Astrocyte of the cerebellum (primary cell): Measurements from ENCODE around the gene HIVEP3.

Experiments
- DNase-seq: peaks from one replicate; pipeline ENCODE4 v3.0.0-alpha.2; 2011; ENCODE audit warnings: low read depth
- H3K4me3 ChIP-seq: 2 replicates; pipeline ENCODE4 v1.5.1; 2011; ENCODE audit warnings: mild to moderate bottlenecking, low read depth, low read length, moderate library complexity
- in situ Hi-C: cut with HindIII; loops from 2 replicates; pipeline ENCODE4 v1.10.0; 2017; ENCODE audit warnings: low sequenced_read_pairs
- TF ChIP-seq, protein P1 (sequence below): IDR thresholded peaks from 2 replicates; pipeline ENCODE4 v1.5.1; 2012; ENCODE audit warnings: low read length, low read depth, moderate library complexity, mild to moderate bottlenecking; ENCODE audit errors: missing control alignments

Gene HIVEP3

GRCh38 chr1:41827991-41828570 is 90.6 kb downstream of the HIVEP3 start:
- no peak for DNase-seq
- TF ChIP-seq, protein P1, sequence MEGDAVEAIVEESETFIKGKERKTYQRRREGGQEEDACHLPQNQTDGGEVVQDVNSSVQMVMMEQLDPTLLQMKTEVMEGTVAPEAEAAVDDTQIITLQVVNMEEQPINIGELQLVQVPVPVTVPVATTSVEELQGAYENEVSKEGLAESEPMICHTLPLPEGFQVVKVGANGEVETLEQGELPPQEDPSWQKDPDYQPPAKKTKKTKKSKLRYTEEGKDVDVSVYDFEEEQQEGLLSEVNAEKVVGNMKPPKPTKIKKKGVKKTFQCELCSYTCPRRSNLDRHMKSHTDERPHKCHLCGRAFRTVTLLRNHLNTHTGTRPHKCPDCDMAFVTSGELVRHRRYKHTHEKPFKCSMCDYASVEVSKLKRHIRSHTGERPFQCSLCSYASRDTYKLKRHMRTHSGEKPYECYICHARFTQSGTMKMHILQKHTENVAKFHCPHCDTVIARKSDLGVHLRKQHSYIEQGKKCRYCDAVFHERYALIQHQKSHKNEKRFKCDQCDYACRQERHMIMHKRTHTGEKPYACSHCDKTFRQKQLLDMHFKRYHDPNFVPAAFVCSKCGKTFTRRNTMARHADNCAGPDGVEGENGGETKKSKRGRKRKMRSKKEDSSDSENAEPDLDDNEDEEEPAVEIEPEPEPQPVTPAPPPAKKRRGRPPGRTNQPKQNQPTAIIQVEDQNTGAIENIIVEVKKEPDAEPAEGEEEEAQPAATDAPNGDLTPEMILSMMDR, result no peak
- H3K4me3 ChIP-seq, result no peak overlapping the region
- in situ Hi-C loops, result no loop called here

GRCh38 chr1:41823471-41823870 is 95.3 kb downstream of the HIVEP3 start:
- in situ Hi-C loops, result no loop called here
- no peak overlapping the region for H3K4me3 ChIP-seq
- DNase-seq, result peak; percentile 11
- TF ChIP-seq, protein P1, result no peak

DNA sequence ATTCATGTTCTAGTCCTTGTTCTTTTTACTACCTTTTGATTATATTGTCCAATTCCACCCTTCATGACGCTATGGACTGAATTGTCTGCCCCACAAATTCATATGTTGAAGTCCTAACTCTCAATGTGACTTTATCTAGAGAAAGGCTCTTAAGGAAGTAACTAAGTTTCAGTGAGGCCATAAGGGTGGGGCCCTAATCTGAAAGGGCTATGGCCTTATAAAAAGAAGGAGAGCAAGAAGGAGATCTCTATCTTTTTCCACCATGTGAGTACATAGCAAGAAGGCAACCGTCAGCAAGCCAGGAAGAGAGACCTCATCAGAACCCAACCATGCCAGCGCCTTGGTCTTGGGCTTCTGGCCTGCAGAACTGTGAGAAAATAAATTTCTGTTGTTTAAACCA is 95.9 kb downstream of the HIVEP3 start:
- TF ChIP-seq, protein P1, result no peak
- no peak for DNase-seq
- in situ Hi-C loops, result no loop called here
- no peak overlapping the region for H3K4me3 ChIP-seq

DNA sequence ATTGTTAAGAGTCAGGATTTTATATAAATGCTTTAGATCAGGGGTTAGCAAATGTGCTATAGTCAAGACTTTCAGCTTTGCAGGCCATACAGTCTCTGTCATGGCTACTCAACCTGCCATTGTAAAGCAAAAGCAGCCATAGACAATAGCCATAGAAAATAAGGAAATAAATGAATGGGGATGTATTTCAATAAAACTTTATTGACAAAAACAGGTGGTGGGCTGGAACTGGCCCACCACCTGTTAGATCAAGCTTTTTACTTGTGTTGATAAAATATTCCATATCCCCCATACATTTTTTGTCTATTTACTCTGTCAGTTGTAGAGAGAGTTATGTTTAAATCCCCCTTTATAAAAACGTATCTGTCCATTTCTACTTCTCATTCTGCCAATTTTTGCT is 98.9 kb downstream of the HIVEP3 start:
- in situ Hi-C loops, result no loop called here
- no peak overlapping the region for H3K4me3 ChIP-seq
- TF ChIP-seq, protein P1, result no peak
- no peak for DNase-seq

DNA sequence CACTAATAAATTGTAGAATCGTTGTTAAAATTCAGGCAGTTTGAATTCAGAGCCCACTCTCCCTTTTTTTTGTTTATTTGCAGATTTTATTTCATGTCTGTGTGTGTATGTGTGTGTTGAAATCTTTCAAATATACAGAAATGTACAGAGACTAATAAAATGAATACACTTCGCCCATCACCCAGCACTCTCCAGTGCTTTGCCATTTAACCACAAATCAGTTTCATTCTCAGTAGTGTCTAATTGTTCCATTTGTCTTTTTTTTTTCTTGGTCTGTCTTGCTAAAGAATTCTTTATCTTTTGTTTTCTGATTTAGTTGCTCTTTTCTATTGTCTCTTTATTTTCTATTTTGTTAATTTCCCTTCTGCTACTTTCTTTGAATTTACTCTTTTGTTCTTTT is 99.7 kb downstream of the HIVEP3 start:
- H3K4me3 ChIP-seq, result no peak overlapping the region
- DNase-seq, result no peak
- in situ Hi-C loops, result no loop called here
- TF ChIP-seq, protein P1, result no peak

- no peak for DNase-seq
- in situ Hi-C loops, result no loop called here
- TF ChIP-seq, protein P1, result no peak
- no peak overlapping the region for H3K4me3 ChIP-seq
These were observed 102.7 kb downstream of the HIVEP3 start for GRCh38 chr1:41816061-41816460.
